GM12865 (cell line): ENCODE measurements around the gene TARP.

Source experiments
- DNase-seq: peaks from one replicate; pipeline ENCODE4 v3.0.0; 2010; ENCODE audit warnings: low read depth
- H3K4me3 ChIP-seq: 2 replicates; pipeline ENCODE4 v1.5.1; 2011; ENCODE audit warnings: mild to moderate bottlenecking, low read depth, low read length, control low read depth
- CTCF ChIP-seq: IDR thresholded peaks from 2 replicates; pipeline ENCODE4 v1.5.1; 2011; ENCODE audit warnings: low read length, control low read depth, low read depth, inconsistent platforms; ENCODE audit not compliant: insufficient read depth; ENCODE audit errors: missing control alignments

TARP gene

GRCh38 chr7:38291650-38292049, 18.2 kb upstream of the TARP start:
- H3K4me3 ChIP-seq: no peak overlapping the region
- no peak for DNase-seq
- no peak for TF ChIP-seq CTCF

- DNase-seq: no peak
- TF ChIP-seq CTCF: no peak
- no peak overlapping the region for H3K4me3 ChIP-seq
Observed at GRCh38 chr7:38291117-38291647, 17.7 kb upstream of the TARP start.

GRCh38 chr7:38284553-38284952, 11.1 kb upstream of the TARP start:
- no peak overlapping the region for H3K4me3 ChIP-seq
- no peak for DNase-seq
- no peak for TF ChIP-seq CTCF

GRCh38 chr7:38283809-38284208, 10.4 kb upstream of the TARP start:
- H3K4me3 ChIP-seq: no peak overlapping the region
- no peak for DNase-seq
- TF ChIP-seq CTCF: no peak

GRCh38 chr7:38283107-38283506, 9.7 kb upstream of the TARP start:
- TF ChIP-seq CTCF: no peak
- H3K4me3 ChIP-seq: no peak overlapping the region
- peak; percentile 24 for DNase-seq

GRCh38 chr7:38282081-38282480, 8.6 kb upstream of the TARP start:
- TF ChIP-seq CTCF: no peak
- H3K4me3 ChIP-seq: no peak overlapping the region
- no peak for DNase-seq

GRCh38 chr7:38281266-38281665, 7.8 kb upstream of the TARP start:
- no peak overlapping the region for H3K4me3 ChIP-seq
- no peak for TF ChIP-seq CTCF
- DNase-seq: no peak
